Caco-2 (cell line): ENCODE data around the gene GGTLC1. TPM values are rescaled to one million over a fixed set of nuclear protein-coding genes. Genes with fewer than 3 reads are reported as not detected.

Experiments used
- BruUV-seq: library from RNA; stranded (reverse); fragments of 400-500 nt; replicated peaks from 2 replicates; lab custom pipeline; 2021; lab: Mats Ljungman, UMichigan
- CTCF ChIA-PET: fragments of 300-600 bp; sonication (Branson Sonifier 250); formaldehyde crosslinking; loops from one replicate; lab custom pipeline; 2022; ENCODE audit warnings: antibody characterized with exemption; lab: Charles Lee
- POLR2A ChIA-PET: fragments of 300-600 bp; sonication (Branson Sonifier 250); formaldehyde crosslinking; loops from one replicate; lab custom pipeline; 2022; ENCODE audit warnings: antibody characterized with exemption; lab: Charles Lee
- DNase-seq, 2 experiments: peaks; one replicate each; pipeline versions ENCODE4 v3.0.0 to v3.0.0-alpha.2; 2020 to 2022
- H3K27me3 ChIP-seq: replicated peaks from 2 replicates; pipeline ENCODE4 v1.6.0; 2011; ENCODE audit warnings: low read length; ENCODE audit not compliant: control insufficient read depth, insufficient read depth
- H3K36me3 ChIP-seq: 2 replicates; pipeline ENCODE4 v1.5.1; 2011; ENCODE audit warnings: low read length; ENCODE audit not compliant: control insufficient read depth, insufficient read depth
- H3K4me1 ChIP-seq: fragments of 250-450 bp; sonication (Bioruptor Pico); 2 replicates; pipeline ENCODE4 v1.5.1; 2020; ENCODE audit warnings: mild to moderate bottlenecking
- H3K4me3 ChIP-seq: 2 replicates; pipeline ENCODE4 v1.5.1; 2011; ENCODE audit warnings: low read depth, mild to moderate bottlenecking, control low read depth, low read length
- H3K9me3 ChIP-seq: fragments of 250-450 bp; sonication (Bioruptor Pico); 2 replicates; pipeline ENCODE4 v1.5.1; 2020; ENCODE audit warnings: mild to moderate bottlenecking, moderate library complexity
- H3K27ac Mint-ChIP-seq: one replicate; pipeline ENCODE4 v1.8.0; 2022; ENCODE audit warnings: mixed read lengths; ENCODE audit not compliant: unreplicated experiment
- H3K27me3 Mint-ChIP-seq: one replicate; pipeline ENCODE4 v1.8.0; 2022; ENCODE audit warnings: mixed read lengths; ENCODE audit not compliant: insufficient read depth, unreplicated experiment
- H3K36me3 Mint-ChIP-seq: one replicate; pipeline ENCODE4 v1.8.0; 2022; ENCODE audit warnings: mild to moderate bottlenecking, mixed read lengths; ENCODE audit not compliant: insufficient read depth, unreplicated experiment
- H3K4me1 Mint-ChIP-seq: one replicate; pipeline ENCODE4 v1.8.0; 2022; ENCODE audit warnings: low read depth, mixed read lengths; ENCODE audit not compliant: unreplicated experiment
- H3K4me3 Mint-ChIP-seq: one replicate; pipeline ENCODE4 v1.8.0; 2022; ENCODE audit warnings: mild to moderate bottlenecking, moderate library complexity, mixed read lengths; ENCODE audit not compliant: unreplicated experiment
- H3K9me3 Mint-ChIP-seq: one replicate; pipeline ENCODE4 v1.8.0; 2022; ENCODE audit warnings: mixed read lengths; ENCODE audit not compliant: unreplicated experiment
- intact Hi-C: fragments of 100-400 bp; cut with micrococcal nuclease; formaldehyde crosslinking; loops from one replicate; pipeline ENCODE4 v1.10.0; 2022; ENCODE audit not compliant: unreplicated experiment
- total RNA-seq: library from RNA; stranded (reverse); gene quantifications from 2 replicates; pipeline ENCODE4 v1.2.3, GENCODE V29; 2022
- TF ChIP-seq, protein P1 (sequence below), 2 experiments: fragments of 200-600 bp in 1 of 2; IDR thresholded peaks; 1 replicate in 1 of 2; 2 replicates in 1 of 2; pipeline versions ENCODE4 v1.5.1 to v1.8.0; 2011 to 2022; ENCODE audit warnings: antibody characterized with exemption in 1 of 2, control low read depth in 1 of 2, inconsistent platforms in 1 of 2, low read depth in 1 of 2, low read length in 1 of 2, mild to moderate bottlenecking in 1 of 2, moderate library complexity in 1 of 2; ENCODE audit not compliant: insufficient read depth in 1 of 2, severe bottlenecking in 1 of 2, unreplicated experiment in 1 of 2

GGTLC1 gene
- total RNA-seq, 1 experiment from 2014 or later: 0.68 TPM

DNA sequence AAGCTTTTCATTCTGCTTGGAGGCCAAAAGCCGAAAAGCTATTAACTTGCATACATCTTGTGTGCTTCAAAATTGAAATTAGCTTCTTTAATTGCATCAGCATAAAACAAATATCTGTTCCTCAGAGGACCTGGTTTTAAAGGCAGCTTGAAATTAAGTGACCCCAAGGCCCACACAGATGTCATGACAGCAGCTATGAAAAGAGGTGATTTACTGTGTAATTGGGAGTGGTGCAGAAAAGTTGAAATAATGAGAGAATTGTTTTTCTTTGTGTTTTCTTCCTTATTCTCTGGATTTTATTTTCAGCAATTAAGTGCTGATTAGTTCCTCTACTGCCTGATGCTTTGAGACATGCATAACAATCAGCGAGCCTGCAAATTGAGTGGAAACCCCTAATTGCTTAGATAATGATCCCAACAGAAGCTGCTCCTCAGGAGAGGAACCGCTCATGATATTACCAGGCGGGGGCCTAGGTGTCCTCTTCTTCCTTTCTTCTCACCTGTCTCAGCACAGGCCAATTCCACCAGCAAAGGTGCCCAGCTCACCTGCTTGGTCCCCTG is 34.1 kb upstream of the GGTLC1 start:
- Histone ChIP-seq H3K27me3 (no peaks in the 10 kb centered on the region; the same call in 1 of the 2 replicates), H3K4me3 (no peak overlapping the region), H3K9me3 (no peaks in the 10 kb centered on the region), H3K36me3 (no peaks in the 10 kb centered on the region), H3K4me1 (no peaks in the 10 kb centered on the region)
- Mint-ChIP-seq H3K9me3 (no peaks in the 10 kb centered on the region), H3K4me1 (no peaks in the 10 kb centered on the region), H3K4me3 (no peak overlapping the region), H3K27ac (no peak overlapping the region), H3K27me3 (peaks cover 16% of the 10 kb centered on the region), H3K36me3 (no peaks in the 10 kb centered on the region)
- TF ChIP-seq, protein P1, sequence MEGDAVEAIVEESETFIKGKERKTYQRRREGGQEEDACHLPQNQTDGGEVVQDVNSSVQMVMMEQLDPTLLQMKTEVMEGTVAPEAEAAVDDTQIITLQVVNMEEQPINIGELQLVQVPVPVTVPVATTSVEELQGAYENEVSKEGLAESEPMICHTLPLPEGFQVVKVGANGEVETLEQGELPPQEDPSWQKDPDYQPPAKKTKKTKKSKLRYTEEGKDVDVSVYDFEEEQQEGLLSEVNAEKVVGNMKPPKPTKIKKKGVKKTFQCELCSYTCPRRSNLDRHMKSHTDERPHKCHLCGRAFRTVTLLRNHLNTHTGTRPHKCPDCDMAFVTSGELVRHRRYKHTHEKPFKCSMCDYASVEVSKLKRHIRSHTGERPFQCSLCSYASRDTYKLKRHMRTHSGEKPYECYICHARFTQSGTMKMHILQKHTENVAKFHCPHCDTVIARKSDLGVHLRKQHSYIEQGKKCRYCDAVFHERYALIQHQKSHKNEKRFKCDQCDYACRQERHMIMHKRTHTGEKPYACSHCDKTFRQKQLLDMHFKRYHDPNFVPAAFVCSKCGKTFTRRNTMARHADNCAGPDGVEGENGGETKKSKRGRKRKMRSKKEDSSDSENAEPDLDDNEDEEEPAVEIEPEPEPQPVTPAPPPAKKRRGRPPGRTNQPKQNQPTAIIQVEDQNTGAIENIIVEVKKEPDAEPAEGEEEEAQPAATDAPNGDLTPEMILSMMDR (IDR thresholded peaks at IDR 0.05; ENCODE audit: insufficient read depth in 1 of 2, low read depth in 1 of 2, low read length in 1 of 2, severe bottlenecking in 1 of 2, unreplicated experiment in 1 of 2): no peak
- DNase-seq: no peak
- intact Hi-C loops: no loop called here
- BruUV-seq: no TSS peak
- POLR2A ChIA-PET: no interaction called here
- CTCF ChIA-PET: no interaction called here

- no peaks in the 10 kb centered on the region for H3K9me3 ChIP-seq
- no TSS peak for BruUV-seq
- DNase-seq: no peak
- no peaks in the 10 kb centered on the region for H3K27me3 ChIP-seq
- CTCF ChIA-PET: no interaction called here
- Mint-ChIP-seq H3K4me3 (no peak overlapping the region), H3K27ac (no peak overlapping the region), H3K4me1 (peaks cover 5% of the 10 kb centered on the region), H3K27me3 (peaks cover 29% of the 10 kb centered on the region), H3K36me3 (no peaks in the 10 kb centered on the region), H3K9me3 (no peaks in the 10 kb centered on the region)
- H3K36me3 ChIP-seq: no peaks in the 10 kb centered on the region
- POLR2A ChIA-PET: no interaction called here
- H3K4me1 ChIP-seq: 0 out of 2 replicates have a peak, but pooled peaks cover 8% of the 10 kb centered on the region
- TF ChIP-seq, protein P1 (IDR thresholded peaks at IDR 0.05; ENCODE audit: insufficient read depth in 1 of 2, low read depth in 1 of 2, low read length in 1 of 2, severe bottlenecking in 1 of 2, unreplicated experiment in 1 of 2): no peak
- H3K4me3 ChIP-seq: no peak overlapping the region
- intact Hi-C loops: no loop called here
Observed at GRCh38 chr20:24018796-24019195, 30.2 kb upstream of the GGTLC1 start.

DNA sequence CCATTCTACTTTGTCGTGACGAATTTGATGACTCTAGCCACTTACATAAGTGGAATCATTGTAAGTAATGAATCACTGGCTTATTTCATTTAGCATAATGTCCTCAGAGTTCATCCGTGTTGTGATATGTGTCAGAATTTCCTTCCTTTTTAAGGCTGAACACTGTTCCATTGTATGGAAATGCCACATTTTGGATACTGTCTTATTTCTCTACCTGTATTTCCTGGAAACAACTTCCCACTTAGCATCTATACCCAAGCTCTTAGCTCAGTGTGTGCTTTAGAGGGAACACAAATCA is 28.8 kb upstream of the GGTLC1 start:
- BruUV-seq: no TSS peak
- H3K36me3 Mint-ChIP-seq: no peaks in the 10 kb centered on the region
- H3K36me3 ChIP-seq: no peaks in the 10 kb centered on the region
- CTCF ChIA-PET: no interaction called here
- no peak overlapping the region for H3K4me3 ChIP-seq
- no peaks in the 10 kb centered on the region for H3K27me3 ChIP-seq
- no peaks in the 10 kb centered on the region for H3K9me3 Mint-ChIP-seq
- POLR2A ChIA-PET: no interaction called here
- TF ChIP-seq, protein P1 (IDR thresholded peaks at IDR 0.05; ENCODE audit: insufficient read depth in 1 of 2, low read depth in 1 of 2, low read length in 1 of 2, severe bottlenecking in 1 of 2, unreplicated experiment in 1 of 2): no peak
- no peak overlapping the region for H3K4me3 Mint-ChIP-seq
- no peak overlapping the region for H3K27ac Mint-ChIP-seq
- 0 out of 2 replicates have a peak, but pooled peaks cover 8% of the 10 kb centered on the region for H3K4me1 ChIP-seq
- DNase-seq: no peak
- H3K4me1 Mint-ChIP-seq: peaks cover 5% of the 10 kb centered on the region
- H3K27me3 Mint-ChIP-seq: peaks cover 36% of the 10 kb centered on the region
- no peaks in the 10 kb centered on the region for H3K9me3 ChIP-seq
- intact Hi-C loops: no loop called here
